Measurements from ENCODE around the gene GULP1. TPM values are rescaled to one million over a fixed set of nuclear protein-coding genes. Genes with fewer than 3 reads are reported as not detected.

Gene GULP1
- polyA plus RNA-seq, 1 donor (not counting 4 experiments of a cell fraction or from before 2014, with no cell fraction given): 11.7 TPM

DNA sequence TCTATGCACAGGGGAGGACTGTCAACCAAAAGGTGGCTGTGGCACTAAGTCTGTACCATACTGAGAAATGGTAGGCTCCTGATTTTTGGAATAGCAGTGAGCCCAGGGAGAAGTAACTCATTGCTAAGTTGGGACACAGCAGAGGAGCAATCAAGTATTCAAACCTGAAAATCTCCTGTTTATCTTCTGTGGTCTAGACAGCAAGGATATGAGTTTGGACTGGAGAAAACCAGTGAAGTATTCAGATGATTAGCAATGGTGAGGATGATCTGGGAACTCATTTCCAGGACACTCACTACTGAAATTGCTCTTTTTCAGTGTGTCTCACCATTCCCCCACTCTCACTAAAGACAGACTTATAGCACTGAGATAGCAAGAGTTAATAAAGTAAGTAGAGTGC, 112.0 kb downstream of the GULP1 start:
- Histone ChIP-seq H3K36me3 (ENCODE audit: control insufficient read depth in 2 of 2, extremely low read depth in 1 of 2, insufficient read depth in 2 of 2, low read length in 2 of 2) (no peaks in the 10 kb centered on the region), H3K4me2 (ENCODE audit: control insufficient read depth, extremely low read depth, insufficient read depth, low read depth, low read length) (no peak overlapping the region), H2AFZ (ENCODE audit: control insufficient read depth, low read length) (no peak overlapping the region), H3K27me3 (ENCODE audit: control insufficient read depth, extremely low read depth, insufficient read depth, low read length) (no peaks in the 10 kb centered on the region), H3K79me2 (ENCODE audit: control insufficient read depth, insufficient read depth, low read length) (no peaks in the 10 kb centered on the region), H3K4me3 (ENCODE audit: control insufficient read depth in 2 of 3, extremely low read depth in 1 of 3, insufficient read depth in 2 of 3, low read depth in 1 of 3, low read length in 3 of 3) (no peak overlapping the region), H3K4me1 (ENCODE audit: control insufficient read depth, extremely low read depth, insufficient read depth, low read length) (no peaks in the 10 kb centered on the region), H3K27ac (ENCODE audit: control insufficient read depth, insufficient read depth, low read length) (no peak overlapping the region), H4K20me1 (ENCODE audit: control insufficient read depth, extremely low read depth, insufficient read depth, low read length) (no peaks in the 10 kb centered on the region), H3K9ac (ENCODE audit: control insufficient read depth, extremely low read depth, insufficient read depth, low read length) (no peak overlapping the region), H3K9me3 (ENCODE audit: control insufficient read depth, low read depth, low read length) (no peaks in the 10 kb centered on the region), H3K9me1 (ENCODE audit: control insufficient read depth, extremely low read depth, insufficient read depth, low read length) (no peaks in the 10 kb centered on the region)
- TF ChIP-seq CTCF (optimal IDR thresholded peaks at IDR 0.05 in 1 of 3, IDR thresholded peaks at IDR 0.05 in 1 of 3, conservative IDR thresholded peaks at IDR 0.05 in 1 of 3; ENCODE audit: extremely low read depth in 1 of 3, insufficient read depth in 2 of 3, low read length in 3 of 3) (no peak), EZH2 (IDR thresholded peaks at IDR 0.05; ENCODE audit: low read length) (no peak)
- FAIRE-seq (no peak), DNase-seq (ENCODE audit: low read depth, low spot score) (no peak)
- dilution Hi-C loops (cut with MboI; ENCODE audit: extremely low pct_ligation_motif_present, low sequenced_read_pairs): no loop called here

DNA sequence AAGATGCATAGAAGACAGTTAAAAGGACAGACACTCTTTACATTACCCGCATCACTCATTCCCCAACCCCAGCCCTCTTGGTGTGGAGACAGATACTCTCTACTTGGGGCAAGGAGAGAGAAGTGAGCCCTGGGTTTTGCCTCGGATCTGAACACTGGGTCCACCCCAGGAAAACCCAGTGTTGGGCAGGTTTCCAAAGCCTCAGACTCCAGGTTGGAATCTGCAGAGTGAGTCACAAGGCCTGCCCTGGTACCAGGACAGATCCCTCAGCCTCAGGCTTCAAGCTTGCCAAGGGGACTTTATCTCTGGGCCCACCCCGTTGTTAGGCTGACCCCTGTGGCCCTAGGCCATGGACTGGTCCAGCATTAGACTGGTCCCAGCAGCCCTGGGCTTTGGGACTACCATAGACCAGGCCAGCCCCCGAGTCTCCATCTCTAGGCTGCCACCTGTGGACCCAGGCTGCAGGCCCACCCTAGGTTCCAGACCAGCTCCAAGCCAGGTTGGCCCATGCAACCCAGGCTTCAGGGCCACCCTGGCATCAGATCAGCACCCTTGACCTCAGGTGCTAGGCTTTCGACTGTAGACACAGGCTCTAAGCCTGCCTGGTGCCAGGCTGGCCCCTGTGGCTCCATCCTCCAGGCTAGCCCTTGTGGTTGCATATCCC, 112.8 kb downstream of the GULP1 start:
- Histone ChIP-seq H3K27me3 (ENCODE audit: control insufficient read depth, extremely low read depth, insufficient read depth, low read length) (no peaks in the 10 kb centered on the region), H3K4me1 (ENCODE audit: control insufficient read depth, extremely low read depth, insufficient read depth, low read length) (no peaks in the 10 kb centered on the region), H3K36me3 (ENCODE audit: control insufficient read depth in 2 of 2, extremely low read depth in 1 of 2, insufficient read depth in 2 of 2, low read length in 2 of 2) (no peaks in the 10 kb centered on the region), H3K4me3 (ENCODE audit: control insufficient read depth in 2 of 3, extremely low read depth in 1 of 3, insufficient read depth in 2 of 3, low read depth in 1 of 3, low read length in 3 of 3) (no peak overlapping the region), H3K27ac (ENCODE audit: control insufficient read depth, insufficient read depth, low read length) (no peak overlapping the region), H3K4me2 (ENCODE audit: control insufficient read depth, extremely low read depth, insufficient read depth, low read depth, low read length) (no peak overlapping the region), H3K9ac (ENCODE audit: control insufficient read depth, extremely low read depth, insufficient read depth, low read length) (no peak overlapping the region), H4K20me1 (ENCODE audit: control insufficient read depth, extremely low read depth, insufficient read depth, low read length) (no peaks in the 10 kb centered on the region), H3K79me2 (ENCODE audit: control insufficient read depth, insufficient read depth, low read length) (no peaks in the 10 kb centered on the region), H3K9me3 (ENCODE audit: control insufficient read depth, low read depth, low read length) (no peaks in the 10 kb centered on the region), H3K9me1 (ENCODE audit: control insufficient read depth, extremely low read depth, insufficient read depth, low read length) (no peaks in the 10 kb centered on the region), H2AFZ (ENCODE audit: control insufficient read depth, low read length) (no peak overlapping the region)
- no peak for FAIRE-seq
- no peak for TF ChIP-seq EZH2 (IDR thresholded peaks at IDR 0.05; ENCODE audit: low read length)
- no peak for TF ChIP-seq CTCF (optimal IDR thresholded peaks at IDR 0.05 in 1 of 3, IDR thresholded peaks at IDR 0.05 in 1 of 3, conservative IDR thresholded peaks at IDR 0.05 in 1 of 3; ENCODE audit: extremely low read depth in 1 of 3, insufficient read depth in 2 of 3, low read length in 3 of 3)
- DNase-seq (ENCODE audit: low read depth, low spot score): no peak
- dilution Hi-C loops (cut with MboI; ENCODE audit: extremely low pct_ligation_motif_present, low sequenced_read_pairs): no loop called here
